ENCODE data around the gene WFDC8.

DNA sequence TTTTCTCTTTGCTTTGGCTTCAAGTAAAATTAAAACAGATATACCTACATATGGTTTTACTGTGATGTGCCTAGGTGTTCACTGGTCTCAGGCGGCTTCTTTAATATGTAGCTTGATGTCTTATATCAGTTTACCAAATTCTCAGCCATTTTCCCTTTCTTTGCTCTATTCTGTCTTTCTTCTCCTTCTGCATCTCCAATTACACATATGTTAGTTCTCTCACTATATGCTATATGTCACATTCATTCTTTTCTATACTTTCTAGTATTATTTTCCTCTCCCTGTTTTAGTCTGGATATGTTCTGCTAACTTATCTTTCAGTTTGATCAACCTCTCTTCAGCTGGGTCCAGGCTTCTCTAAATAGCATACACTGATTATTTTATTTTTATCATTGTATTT is 14.4 kb upstream of the WFDC8 start:
- TF ChIP-seq, protein P1, sequence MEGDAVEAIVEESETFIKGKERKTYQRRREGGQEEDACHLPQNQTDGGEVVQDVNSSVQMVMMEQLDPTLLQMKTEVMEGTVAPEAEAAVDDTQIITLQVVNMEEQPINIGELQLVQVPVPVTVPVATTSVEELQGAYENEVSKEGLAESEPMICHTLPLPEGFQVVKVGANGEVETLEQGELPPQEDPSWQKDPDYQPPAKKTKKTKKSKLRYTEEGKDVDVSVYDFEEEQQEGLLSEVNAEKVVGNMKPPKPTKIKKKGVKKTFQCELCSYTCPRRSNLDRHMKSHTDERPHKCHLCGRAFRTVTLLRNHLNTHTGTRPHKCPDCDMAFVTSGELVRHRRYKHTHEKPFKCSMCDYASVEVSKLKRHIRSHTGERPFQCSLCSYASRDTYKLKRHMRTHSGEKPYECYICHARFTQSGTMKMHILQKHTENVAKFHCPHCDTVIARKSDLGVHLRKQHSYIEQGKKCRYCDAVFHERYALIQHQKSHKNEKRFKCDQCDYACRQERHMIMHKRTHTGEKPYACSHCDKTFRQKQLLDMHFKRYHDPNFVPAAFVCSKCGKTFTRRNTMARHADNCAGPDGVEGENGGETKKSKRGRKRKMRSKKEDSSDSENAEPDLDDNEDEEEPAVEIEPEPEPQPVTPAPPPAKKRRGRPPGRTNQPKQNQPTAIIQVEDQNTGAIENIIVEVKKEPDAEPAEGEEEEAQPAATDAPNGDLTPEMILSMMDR (IDR thresholded peaks at IDR 0.05), result no peak
- TF ChIP-seq POLR2A (IDR thresholded peaks at IDR 0.05), result no peak
- TF ChIP-seq EP300 (IDR thresholded peaks at IDR 0.05), result no peak

Data from ovary (tissue), 3 donors.